GM12864 (cell line): ENCODE data around the gene MYO1C.
"Not testable (repeated sequence)": the region's sequence is repeated elsewhere in the genome, so short reads cannot be mapped to it uniquely, and the experiment has no call there.

Experiments used
- DNase-seq: peaks from one replicate; pipeline ENCODE4 v3.0.0-alpha.2; 2011; ENCODE audit warnings: low read depth
- H3K4me3 ChIP-seq: 2 replicates; pipeline ENCODE4 v1.5.1; 2011; ENCODE audit warnings: mild to moderate bottlenecking, low read depth, low read length, control low read depth
- TF ChIP-seq, protein P1 (sequence below): IDR thresholded peaks from 2 replicates; pipeline ENCODE4 v1.5.1; 2011; ENCODE audit warnings: low read depth, mild to moderate bottlenecking, moderate library complexity, low read length, control low read depth, inconsistent platforms; ENCODE audit errors: missing control alignments

Gene MYO1C

DNA sequence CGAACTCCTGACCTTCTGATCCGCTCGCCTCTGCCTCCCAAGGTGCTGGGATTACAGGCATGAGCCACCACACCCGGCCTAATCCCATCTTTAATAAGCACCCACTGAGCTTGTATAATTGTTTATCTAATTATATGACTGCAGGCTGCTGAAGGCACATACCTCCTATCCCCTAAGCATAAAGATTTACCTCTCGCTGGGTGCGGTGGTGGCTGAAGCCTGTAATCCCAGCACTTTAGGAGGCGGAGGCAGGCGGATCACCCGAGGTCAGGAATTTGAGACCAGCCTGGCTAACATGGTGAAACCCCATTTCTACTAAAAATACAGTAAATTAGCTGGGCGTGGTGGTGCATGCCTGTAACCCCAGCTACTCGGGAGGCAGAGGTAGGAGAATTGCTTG, 72.3 kb downstream of the MYO1C start:
- H3K4me3 ChIP-seq: no peak overlapping the region
- DNase-seq: no peak
- TF ChIP-seq, protein P1, sequence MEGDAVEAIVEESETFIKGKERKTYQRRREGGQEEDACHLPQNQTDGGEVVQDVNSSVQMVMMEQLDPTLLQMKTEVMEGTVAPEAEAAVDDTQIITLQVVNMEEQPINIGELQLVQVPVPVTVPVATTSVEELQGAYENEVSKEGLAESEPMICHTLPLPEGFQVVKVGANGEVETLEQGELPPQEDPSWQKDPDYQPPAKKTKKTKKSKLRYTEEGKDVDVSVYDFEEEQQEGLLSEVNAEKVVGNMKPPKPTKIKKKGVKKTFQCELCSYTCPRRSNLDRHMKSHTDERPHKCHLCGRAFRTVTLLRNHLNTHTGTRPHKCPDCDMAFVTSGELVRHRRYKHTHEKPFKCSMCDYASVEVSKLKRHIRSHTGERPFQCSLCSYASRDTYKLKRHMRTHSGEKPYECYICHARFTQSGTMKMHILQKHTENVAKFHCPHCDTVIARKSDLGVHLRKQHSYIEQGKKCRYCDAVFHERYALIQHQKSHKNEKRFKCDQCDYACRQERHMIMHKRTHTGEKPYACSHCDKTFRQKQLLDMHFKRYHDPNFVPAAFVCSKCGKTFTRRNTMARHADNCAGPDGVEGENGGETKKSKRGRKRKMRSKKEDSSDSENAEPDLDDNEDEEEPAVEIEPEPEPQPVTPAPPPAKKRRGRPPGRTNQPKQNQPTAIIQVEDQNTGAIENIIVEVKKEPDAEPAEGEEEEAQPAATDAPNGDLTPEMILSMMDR: no peak

DNA sequence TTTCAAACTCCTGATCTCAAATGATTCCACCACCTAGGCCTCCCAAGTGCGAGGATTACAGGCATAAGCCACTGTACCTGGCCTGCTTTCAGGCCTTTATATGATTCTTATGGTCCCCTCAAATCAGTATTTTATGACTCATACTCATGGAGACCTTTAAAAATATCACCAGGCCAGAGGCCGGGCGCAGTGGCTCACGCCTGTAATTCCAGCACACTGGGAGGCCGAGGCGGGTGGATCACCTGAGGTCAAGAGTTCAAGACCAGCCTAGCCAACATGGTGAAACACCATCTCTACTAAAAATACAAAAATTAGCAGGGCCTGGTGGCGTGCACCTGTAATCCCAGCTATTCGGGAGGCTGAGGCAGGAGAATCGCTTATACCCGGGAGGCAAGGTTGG, 74.0 kb downstream of the MYO1C start:
- not testable (repeated sequence) for DNase-seq, H3K4me3 ChIP-seq

DNA sequence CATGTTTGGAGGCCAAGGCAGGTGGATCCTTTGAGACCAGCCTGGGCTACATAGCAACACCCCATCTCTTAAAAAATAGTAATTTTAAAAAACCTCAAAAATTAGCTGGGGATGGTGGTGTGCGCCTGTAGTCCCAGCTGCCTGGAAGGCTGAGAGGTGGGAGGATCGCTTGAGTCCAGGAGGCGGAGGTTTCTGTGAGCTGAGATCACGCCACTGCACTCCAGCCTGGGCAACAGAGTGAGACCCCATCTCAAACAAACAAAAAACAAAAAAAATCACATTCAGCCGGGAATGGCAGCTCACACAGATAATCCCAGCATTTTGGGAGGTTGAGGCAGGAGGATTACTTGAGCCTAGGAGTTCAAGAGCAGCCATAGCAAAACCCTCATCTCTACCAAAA, 76.1 kb downstream of the MYO1C start:
- TF ChIP-seq, protein P1: no peak
- no peak for DNase-seq
- no peak overlapping the region for H3K4me3 ChIP-seq

DNA sequence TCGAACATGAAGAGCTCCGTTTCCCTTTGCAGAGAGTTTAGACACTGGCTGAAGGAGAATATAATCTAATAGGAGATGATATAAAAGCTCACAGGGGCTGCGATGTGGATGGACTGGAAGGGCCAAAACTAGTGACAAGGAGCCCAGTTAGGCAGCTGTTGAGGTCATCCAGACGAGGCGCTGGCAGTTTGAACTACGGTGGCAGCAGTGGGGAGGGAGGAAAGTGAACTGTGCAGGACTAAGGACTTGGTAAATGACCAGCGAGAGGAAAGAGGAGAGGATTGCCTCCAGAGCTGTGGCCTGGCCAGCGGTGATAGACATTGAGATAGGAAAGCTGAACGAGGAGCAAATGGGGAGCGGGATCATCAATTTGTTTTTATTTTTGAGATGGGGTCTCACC, 77.9 kb downstream of the MYO1C start:
- TF ChIP-seq, protein P1: no peak
- no peak overlapping the region for H3K4me3 ChIP-seq
- DNase-seq: no peak
